Breast epithelium (tissue), 3 donors: ENCODE results near the gene IGSF3.

Experiments
- POLR2A ChIP-seq: fragments of 450-650 bp; IDR thresholded peaks from one replicate; pipeline ENCODE4 v1.6.1; 2016; ENCODE audit warnings: antibody characterized with exemption, mild to moderate bottlenecking, moderate library complexity
- TF ChIP-seq, protein P1 (sequence below), 3 donors: fragments of 450-650 bp; IDR thresholded peaks; one replicate each; pipeline ENCODE4 v1.5.1; 2016 to 2017; ENCODE audit warnings: antibody characterized with exemption in 3 of 3, mild to moderate bottlenecking in 3 of 3, moderate library complexity in 3 of 3

DNA sequence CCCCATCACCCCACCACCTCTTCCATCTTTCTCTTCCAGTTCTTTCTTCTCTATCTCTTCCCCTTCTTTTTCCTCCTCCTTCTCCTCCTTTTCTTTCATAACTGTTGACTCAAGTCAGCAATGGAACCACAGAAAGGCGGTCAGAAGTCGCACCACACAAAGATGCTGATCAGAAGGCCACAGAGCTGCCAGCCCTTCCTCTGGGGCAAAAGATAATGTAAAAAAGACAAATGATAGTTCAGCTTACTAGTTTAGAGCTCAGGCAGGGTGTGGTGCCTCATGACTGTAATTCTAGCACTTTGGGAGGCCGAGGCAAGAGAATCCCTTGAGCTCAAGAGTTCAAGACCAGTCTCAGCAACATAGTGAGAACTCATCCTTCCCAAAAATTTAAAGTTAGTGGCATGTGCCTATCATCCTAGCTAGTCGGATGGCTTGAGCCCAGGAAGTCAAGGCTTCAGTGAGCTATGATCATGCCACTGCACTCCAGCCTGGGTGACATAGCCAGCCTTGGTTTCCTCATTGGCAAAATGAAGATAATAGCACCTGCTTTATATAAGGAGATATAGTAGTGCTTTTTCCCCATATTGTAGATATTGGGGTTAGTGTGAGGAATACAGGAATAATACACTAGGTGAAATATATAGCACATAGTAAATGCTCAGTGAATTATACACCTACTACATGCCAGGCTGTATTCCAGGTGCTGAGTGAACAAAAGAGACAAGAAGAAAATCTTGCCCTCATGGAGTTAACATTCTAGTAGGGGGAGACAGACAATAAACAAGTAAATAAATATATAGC is 12.5 kb upstream of the IGSF3 start:
- TF ChIP-seq, protein P1, sequence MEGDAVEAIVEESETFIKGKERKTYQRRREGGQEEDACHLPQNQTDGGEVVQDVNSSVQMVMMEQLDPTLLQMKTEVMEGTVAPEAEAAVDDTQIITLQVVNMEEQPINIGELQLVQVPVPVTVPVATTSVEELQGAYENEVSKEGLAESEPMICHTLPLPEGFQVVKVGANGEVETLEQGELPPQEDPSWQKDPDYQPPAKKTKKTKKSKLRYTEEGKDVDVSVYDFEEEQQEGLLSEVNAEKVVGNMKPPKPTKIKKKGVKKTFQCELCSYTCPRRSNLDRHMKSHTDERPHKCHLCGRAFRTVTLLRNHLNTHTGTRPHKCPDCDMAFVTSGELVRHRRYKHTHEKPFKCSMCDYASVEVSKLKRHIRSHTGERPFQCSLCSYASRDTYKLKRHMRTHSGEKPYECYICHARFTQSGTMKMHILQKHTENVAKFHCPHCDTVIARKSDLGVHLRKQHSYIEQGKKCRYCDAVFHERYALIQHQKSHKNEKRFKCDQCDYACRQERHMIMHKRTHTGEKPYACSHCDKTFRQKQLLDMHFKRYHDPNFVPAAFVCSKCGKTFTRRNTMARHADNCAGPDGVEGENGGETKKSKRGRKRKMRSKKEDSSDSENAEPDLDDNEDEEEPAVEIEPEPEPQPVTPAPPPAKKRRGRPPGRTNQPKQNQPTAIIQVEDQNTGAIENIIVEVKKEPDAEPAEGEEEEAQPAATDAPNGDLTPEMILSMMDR (IDR thresholded peaks at IDR 0.05): no peak
- TF ChIP-seq POLR2A: no peak
